Measurements from ENCODE around the gene GYS2.

GYS2 gene

DNA sequence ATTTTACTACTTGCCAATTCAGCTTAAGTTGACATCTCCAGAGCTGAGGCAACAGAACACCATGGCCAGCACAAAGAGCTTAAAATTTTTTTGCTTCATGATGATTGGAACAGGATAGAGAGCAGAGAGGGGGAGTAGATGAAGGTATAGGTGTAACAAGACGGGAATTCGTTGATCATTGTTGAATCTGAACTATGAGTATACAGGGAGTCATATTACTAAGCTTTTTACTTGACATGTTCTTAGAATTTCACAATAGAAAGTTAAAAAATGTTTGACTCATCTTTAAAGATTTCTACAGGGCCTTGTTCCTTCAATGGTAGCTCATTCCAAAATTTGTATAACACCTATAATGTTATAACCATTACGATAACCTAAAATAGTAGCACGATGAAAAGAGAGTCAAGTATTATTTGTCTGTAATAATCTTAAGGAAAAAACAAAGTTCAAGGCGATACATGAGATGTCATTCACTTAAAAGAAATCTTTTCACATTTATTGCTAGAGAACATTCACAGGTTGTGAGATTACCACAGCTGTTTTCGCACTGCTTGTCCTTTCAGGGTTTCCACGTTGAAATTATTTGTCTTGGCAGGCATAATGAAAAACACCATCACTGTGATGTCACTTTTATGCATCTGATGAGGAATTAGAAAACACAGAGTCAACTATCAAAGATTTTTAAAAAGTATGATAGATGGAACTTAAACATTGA, 44.6 kb downstream of the GYS2 start:
- no peak for FAIRE-seq
- DNase-seq (ENCODE audit: insufficient read length, low spot score), result no peak

DNA sequence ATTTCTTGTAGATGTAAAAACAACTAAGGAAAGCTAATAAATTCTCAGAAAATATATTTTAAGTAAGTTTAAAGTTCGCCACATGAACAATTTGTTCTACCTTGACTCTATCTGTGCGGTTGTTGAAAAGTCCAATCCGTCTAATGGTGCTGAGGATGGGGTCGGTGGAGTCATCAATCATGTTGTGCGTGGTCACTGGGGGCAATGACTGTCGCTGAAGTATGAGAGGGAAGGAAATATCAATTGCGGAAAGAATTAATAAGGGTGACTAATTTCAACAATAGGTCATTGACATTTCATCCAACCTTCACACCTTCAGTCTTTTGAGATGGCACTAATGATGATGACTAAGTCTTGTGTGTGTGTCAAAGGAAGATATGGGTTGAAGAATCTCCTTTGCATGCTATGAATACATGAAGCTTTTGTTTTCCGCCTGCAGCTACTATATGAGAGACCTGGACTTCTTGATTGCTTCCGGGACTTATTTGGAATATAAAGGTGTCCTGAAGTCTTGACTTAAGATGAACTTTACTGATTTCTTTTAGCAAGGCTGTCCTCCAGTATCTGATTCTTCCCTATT, 46.5 kb downstream of the GYS2 start:
- DNase-seq (ENCODE audit: insufficient read length, low spot score) (no peak), FAIRE-seq (no peak)

- DNase-seq (ENCODE audit: insufficient read length, low spot score) (no peak), FAIRE-seq (no peak)
Measured at GRCh38 chr12:21553329-21553675, 51.3 kb downstream of the GYS2 start.

GRCh38 chr12:21552635-21553328, 51.9 kb downstream of the GYS2 start:
- no peak for FAIRE-seq
- no peak for DNase-seq (ENCODE audit: insufficient read length, low spot score)

GRCh38 chr12:21551841-21552465, 52.7 kb downstream of the GYS2 start:
- DNase-seq (ENCODE audit: insufficient read length, low spot score), result no peak

DNA sequence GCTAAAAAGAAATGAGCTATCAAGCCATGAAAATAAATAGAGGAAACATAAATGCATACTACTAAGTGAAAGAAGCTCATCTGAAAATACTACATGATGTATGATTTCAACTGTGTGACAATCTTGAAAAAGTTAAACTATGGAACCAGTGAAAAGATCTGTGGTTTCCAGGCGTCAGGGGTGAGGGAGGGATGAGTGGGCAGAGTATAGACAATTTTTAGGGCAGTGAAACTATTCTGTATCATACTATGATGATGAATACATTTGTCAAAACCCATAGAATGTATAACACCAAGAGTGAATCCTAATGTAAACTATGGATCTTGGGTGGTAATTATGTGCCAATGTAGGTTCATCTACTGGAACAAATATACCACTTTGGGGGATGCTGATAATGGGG, 57.2 kb downstream of the GYS2 start:
- no peak for DNase-seq (ENCODE audit: insufficient read length, low spot score)
- FAIRE-seq, result no peak

More at GRCh38 chr12:21551841-21552465, 52.7 kb downstream of the GYS2 start:
- FAIRE-seq, result no peak

DNA sequence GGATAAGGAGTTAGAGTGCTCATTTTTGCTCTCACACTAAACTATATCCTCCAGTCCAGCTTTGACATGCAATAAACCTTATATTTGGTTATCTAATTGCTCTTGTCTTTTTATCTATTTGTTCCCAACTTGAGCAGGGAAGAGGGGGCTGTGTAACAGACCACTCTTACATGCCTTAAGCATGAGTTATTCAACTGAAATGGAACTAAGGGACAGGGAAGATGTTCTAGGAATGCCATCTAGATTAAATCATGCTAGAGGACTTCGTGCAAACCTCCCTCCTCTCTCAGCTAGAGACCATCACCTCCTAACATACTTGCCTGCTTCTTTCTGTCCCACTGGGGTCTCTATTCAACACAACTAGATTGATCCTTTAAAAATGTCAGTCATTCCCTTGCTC, 57.9 kb downstream of the GYS2 start:
- DNase-seq (ENCODE audit: insufficient read length, low spot score) (no peak), FAIRE-seq (no peak)

DNA sequence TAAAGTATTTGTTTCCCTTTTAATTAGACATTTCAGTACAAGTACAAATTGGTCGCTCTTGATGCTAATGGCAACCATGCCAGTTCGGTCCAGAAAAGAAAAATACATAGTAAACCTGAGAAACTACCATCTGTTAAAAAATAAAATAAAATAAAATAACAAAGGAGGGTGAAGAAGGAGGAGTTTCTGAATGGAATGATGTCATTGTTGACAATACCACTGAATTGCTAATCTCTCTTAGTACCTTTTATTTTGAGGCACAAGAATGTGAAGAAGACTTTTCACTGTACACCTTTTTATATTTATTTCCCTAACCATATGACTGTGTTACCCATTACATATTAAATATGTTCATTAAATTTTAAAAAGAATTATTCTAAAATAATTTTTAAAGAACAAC, 59.1 kb downstream of the GYS2 start:
- FAIRE-seq, result no peak
- DNase-seq (ENCODE audit: insufficient read length, low spot score), result no peak

- DNase-seq (ENCODE audit: insufficient read length, low spot score), result no peak
- FAIRE-seq, result no peak
Measured at GRCh38 chr12:21543151-21543550, 61.5 kb downstream of the GYS2 start.

- DNase-seq (ENCODE audit: insufficient read length, low spot score), result no peak
- FAIRE-seq, result no peak
Measured at GRCh38 chr12:21542403-21542802, 62.2 kb downstream of the GYS2 start.

DNA sequence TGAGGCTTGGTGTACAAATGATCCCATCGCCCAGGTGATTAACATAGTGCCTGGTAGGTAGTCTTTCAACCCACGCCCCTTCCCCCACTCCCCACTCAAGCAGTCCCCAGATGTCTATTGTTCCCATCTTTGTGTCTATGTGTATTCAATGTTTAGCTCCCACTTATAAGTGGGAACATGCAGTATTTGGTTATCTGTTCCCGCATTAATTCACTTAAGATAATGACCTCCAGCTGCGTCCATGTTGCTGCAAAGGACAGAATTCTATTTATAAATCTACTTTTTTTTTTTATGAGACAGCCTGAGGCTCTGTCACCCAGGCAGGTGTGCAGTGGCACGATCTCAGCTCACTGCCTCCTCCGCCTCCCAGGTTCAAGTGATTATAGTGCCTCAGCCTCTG, 62.9 kb downstream of the GYS2 start:
- FAIRE-seq, result no peak
- no peak for DNase-seq (ENCODE audit: insufficient read length, low spot score)

GRCh38 chr12:21539797-21540196, 64.8 kb downstream of the GYS2 start:
- no peak for DNase-seq (ENCODE audit: insufficient read length, low spot score)
- FAIRE-seq, result no peak

DNA sequence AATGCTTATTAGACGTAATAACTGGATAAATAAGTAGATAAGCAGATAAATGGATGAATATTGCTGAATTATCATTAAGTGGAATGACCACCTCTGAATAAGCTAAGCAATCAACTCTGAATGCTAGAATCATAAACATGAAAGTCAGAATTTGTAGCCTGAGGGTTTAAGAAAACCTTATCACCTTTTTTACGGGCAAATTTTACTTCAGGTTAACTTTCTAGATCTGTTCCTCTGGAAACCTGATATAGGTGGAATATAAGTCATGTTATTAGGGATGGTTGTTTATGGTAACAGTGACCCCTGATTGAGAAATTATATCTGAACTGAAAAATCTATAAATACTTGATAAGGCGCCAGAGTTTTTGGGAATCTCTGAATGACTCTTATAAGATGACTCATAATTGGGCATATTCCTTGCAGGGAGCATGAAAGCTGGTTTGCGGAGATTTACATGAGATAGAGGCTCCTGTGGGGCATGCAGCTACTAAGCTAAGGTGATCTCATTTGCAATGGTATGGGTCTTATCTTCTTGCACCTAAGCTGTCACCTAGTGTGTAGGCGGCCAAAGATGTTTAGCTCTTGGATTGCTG, 66.5 kb downstream of the GYS2 start:
- FAIRE-seq (no peak), DNase-seq (ENCODE audit: insufficient read length, low spot score) (no peak)

DNA sequence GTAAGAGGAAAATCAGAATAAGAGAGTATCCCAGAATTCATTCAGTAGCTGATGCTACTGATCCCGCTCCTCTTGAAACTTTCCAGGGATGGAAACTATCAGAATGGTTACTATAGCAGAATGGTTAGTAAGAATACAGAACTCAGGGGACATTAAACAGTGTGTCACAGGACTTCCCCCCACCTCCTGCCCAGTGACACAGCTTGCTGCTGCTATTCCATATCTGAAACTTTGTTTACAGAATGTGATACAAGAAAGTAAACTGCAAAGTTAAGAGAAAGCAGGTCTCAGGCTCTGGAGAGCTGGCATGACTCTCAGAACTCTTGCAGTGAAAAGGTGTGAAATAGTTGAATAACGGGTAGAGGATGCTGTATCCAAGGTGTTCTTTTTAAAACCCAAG, 75.2 kb downstream of the GYS2 start:
- no peak for DNase-seq (ENCODE audit: insufficient read length, low spot score)
- no peak for FAIRE-seq

GRCh38 chr12:21528953-21529352, 75.7 kb downstream of the GYS2 start:
- FAIRE-seq (no peak), DNase-seq (ENCODE audit: insufficient read length, low spot score) (no peak)

DNA sequence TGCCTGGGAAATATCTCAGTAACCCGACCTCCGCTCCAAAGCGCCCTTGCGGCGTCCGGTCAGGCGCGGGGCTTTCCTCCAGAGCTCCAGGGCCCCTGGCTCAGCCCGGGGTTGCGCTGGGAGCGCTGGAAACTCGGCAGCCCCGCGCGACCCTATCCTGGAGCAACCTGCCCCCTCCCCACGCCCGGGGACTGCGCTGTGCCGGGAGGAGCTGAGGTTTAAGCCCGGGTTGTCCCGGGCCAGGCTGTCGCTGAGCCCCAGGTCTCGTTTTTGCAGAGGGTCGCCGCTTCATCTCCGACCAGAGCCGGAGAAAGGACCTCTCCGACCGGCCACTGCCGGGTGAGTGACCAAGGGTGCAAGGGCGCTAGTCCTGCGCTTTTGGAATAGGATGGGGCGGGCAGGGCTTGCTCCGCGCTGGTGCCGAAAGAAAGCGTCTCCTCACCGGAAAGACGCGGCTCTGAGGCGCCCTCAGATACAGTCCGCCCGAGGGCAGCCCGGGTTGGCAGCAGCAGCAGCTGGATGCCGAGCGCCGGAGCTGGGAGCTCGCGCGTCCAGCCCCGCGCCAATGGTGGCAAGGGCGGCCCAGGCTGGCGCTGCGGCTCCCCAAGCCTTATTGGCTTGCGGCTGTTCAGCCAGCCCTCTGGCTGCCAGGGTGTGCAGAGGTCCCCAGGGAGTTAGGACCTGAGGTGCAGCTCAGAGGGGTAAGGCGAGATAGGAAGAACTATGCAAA, 77.0 kb downstream of the GYS2 start:
- FAIRE-seq (peak; percentile 83), DNase-seq (ENCODE audit: insufficient read length, low spot score) (peak; percentile 52)

- DNase-seq (ENCODE audit: insufficient read length, low spot score), result no peak
- no peak for FAIRE-seq
Measured at GRCh38 chr12:21526721-21527345, 77.8 kb downstream of the GYS2 start.

DNA sequence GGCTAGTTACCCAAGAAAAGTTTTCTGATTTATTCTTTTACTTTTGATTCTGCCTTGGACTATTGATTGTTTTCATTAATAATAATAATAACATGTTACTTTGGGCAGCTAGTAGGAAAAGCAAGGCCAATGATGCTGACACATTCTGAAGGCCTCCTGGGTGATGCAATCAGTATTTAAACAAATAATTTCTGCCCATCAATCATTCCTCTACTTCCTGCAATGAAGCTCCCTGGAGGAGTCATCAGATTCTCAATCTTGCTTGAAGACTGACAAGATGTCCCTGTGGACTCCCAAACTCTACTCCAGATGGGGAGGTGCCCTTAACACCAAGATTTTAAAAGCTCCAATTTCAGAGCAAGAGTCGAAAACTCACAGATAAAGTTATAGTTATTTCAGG, 78.6 kb downstream of the GYS2 start, which contains the start of gene SPX:
Gene SPX, plus strand, starts transcription at position 244 of the 400 bp plus-strand sequence. CDS start 177 bp downstream, outside the sequence.
- FAIRE-seq, result no peak
- DNase-seq (ENCODE audit: insufficient read length, low spot score), result no peak

GRCh38 chr12:21523148-21523547, 81.5 kb downstream of the GYS2 start:
- DNase-seq (ENCODE audit: insufficient read length, low spot score) (no peak), FAIRE-seq (no peak)

DNA sequence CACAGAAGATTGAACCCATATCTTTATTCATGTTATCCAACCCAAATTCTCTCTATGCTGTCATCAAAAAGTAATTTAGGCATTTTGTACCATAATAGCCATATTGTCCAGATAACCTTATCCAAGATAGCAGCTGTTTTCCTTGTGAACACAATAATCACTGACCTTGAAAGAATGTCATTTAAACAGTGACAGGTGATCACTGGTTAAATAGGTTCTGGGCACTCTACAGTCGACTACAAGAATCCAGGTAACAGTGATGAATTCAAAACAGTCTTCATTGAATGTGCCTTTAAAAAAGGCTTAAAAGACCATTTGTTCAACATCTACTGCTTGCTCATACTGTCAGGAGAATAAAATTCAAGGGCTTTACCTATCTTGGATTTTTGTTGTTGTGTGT, 83.1 kb downstream of the GYS2 start:
- no peak for FAIRE-seq
- no peak for DNase-seq (ENCODE audit: insufficient read length, low spot score)

Data from GM19239 (cell line).